ENCODE measurements around the gene FKTN. TPM values are rescaled to one million over a fixed set of nuclear protein-coding genes. Genes with fewer than 3 reads are reported as not detected.

FKTN gene
- total and polyA plus RNA-seq, 9 of the 15 experiments (the other 6 are each of a cell fraction or from before 2014, with no cell fraction given), result 5.4 to 16.3 (median 10.4) TPM

GRCh38 chr9:105656131-105656921 is 98.4 kb downstream of the FKTN start (continued):
- TF ChIP-seq ZNF318 (IDR thresholded peaks at IDR 0.05; ENCODE audit: borderline replicate concordance in 1 of 2, low read depth in 1 of 2), result no peak
- TF ChIP-seq ZNF217 (CRISPR knock-in tag; IDR thresholded peaks at IDR 0.05), result peak; percentile 44; the same call in 1 of the 2 replicates
- TF ChIP-seq HDAC1 (IDR thresholded peaks at IDR 0.05), result peak in 1 of 2 experiments; percentile 39; a peak in 2 of 4 replicates
- no peak for TF ChIP-seq PTTG1 (tag; IDR thresholded peaks at IDR 0.05; ENCODE audit: low read depth)
- TF ChIP-seq THRAP3 (IDR thresholded peaks at IDR 0.05; ENCODE audit: borderline replicate concordance), result no peak
- peak; percentile 25; the same call in 1 of the 2 replicates for TF ChIP-seq NFIC (IDR thresholded peaks at IDR 0.05)
- peak; percentile 35 for TF ChIP-seq PHF20 (IDR thresholded peaks at IDR 0.05; ENCODE audit: partially characterized antibody)
- TF ChIP-seq CBFB (CRISPR knock-in tag; IDR thresholded peaks at IDR 0.05), result no peak
- TF ChIP-seq RBFOX2 (IDR thresholded peaks at IDR 0.05; ENCODE audit: low read depth, low read length), result peak; percentile 85
- peak; percentile 56 to 75; a peak in 3 of 4 replicates for TF ChIP-seq MAZ (CRISPR knock-in tag; conservative IDR thresholded peaks at IDR 0.05 in 1 of 2, IDR thresholded peaks at IDR 0.05 in 1 of 2)
- TF ChIP-seq ZNF511 (CRISPR knock-in tag; IDR thresholded peaks at IDR 0.05), result peak; percentile 95
- no peak for TF ChIP-seq JUNB (CRISPR knock-in tag; conservative IDR thresholded peaks at IDR 0.05)
- TF ChIP-seq, protein P1, sequence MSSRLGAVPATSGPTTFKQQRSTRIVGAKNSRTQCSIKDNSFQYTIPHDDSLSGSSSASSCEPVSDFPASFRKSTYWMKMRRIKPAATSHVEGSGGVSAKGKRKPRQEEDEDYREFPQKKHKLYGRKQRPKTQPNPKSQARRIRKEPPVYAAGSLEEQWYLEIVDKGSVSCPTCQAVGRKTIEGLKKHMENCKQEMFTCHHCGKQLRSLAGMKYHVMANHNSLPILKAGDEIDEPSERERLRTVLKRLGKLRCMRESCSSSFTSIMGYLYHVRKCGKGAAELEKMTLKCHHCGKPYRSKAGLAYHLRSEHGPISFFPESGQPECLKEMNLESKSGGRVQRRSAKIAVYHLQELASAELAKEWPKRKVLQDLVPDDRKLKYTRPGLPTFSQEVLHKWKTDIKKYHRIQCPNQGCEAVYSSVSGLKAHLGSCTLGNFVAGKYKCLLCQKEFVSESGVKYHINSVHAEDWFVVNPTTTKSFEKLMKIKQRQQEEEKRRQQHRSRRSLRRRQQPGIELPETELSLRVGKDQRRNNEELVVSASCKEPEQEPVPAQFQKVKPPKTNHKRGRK (tag; IDR thresholded peaks at IDR 0.05), result no peak
- peak; percentile 86; the same call in 1 of the 2 replicates for TF ChIP-seq NR3C1 (CRISPR knock-in tag; IDR thresholded peaks at IDR 0.05)
